ENCODE results near the gene GYS1.
A peak's percentile ranks its signal among the peaks of the same experiment; 100 is the strongest.

The GYS1 gene

DNA sequence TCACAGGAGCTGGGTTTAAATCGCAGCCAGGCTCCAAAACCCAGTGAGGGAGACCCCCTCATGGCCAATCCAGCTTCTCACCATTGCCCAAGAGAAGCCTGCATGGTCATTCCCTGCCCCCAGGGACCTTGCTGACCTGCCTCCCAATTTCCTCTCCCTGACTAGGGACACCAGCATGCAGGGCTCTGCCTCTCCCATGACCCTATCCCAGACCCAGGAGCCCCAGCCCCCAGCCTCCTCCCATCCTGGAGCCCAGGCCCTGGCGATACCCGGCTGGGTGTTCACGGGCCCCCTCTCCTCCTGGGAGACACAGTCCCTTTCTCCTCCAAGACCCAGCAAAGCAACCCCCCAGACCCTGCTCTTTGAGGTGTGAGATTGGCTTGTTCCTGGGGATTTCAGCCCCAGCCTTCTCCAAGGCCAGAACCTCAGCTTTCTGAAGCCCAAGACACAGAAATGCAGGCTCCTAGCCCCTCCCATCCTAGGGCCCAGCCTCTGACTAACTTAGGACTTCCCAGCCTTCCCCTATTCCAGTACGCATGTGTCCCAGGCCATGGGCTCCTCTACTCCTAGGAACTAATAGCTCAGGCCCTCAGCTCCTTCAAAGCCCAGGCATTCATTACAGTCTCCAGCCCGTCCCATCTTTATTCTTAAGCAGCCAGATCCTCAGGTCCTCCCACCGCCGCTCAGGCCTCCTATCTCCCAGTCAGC is 1.1 kb downstream of the GYS1 start:
- TF ChIP-seq GATA2 (IDR thresholded peaks at IDR 0.05; ENCODE audit: low read depth, low read length) (no peak), GATA3 (IDR thresholded peaks at IDR 0.05; ENCODE audit: low read depth, low read length) (no peak)

DNA sequence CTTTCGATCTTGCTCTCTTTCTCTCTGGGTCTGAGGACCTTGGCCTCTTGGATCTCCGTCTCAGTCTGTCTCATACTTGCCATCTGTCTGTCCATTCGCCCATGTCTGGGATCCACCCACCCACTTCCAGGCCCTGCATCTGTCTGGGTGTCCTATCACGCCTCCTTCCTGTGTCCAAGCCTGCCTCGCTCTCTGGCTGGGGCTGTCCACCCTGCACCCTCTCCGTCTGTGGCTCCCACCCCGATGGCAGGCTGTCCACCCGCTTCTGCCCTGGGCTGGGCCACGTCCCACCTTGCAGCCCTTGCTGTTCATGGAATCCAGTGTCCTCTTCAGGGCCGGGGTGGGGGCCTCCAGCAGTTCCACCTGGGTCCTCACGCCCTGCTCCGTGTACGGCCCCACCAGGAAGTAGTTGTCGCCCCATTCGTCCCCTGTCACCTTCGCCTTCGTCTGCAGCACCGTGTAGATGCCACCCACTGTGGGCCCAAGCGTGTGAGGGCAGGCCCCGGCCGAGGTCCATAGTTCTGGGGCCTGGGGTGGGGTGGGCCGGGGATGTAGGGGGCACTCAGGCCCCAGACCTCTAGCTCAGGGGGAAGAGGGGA is 2.0 kb downstream of the GYS1 start:
- TF ChIP-seq GATA2 (IDR thresholded peaks at IDR 0.05; ENCODE audit: low read depth, low read length) (no peak), GATA3 (IDR thresholded peaks at IDR 0.05; ENCODE audit: low read depth, low read length) (no peak)

DNA sequence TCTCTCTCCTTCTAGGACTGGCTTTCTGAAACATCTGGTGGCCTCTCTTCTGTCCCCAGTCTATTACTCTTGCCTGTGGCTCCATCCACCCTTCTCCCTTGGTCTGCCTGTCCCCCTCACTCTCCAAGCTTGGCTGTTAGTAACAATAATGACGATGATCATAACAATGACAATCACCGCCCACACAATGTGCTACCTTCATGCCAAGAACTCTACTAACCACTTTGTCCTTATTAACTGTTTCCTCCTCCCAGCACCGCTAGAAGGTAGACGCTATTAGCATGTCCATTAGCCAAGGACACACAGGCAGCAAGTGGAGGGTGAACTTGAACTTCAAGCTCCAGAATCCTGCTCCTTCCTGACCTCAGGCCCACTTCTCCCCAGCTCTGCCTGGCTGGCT is 2.7 kb downstream of the GYS1 start:
- TF ChIP-seq GATA2 (IDR thresholded peaks at IDR 0.05; ENCODE audit: low read depth, low read length) = no peak
- TF ChIP-seq GATA3 (IDR thresholded peaks at IDR 0.05; ENCODE audit: low read depth, low read length) = no peak

DNA sequence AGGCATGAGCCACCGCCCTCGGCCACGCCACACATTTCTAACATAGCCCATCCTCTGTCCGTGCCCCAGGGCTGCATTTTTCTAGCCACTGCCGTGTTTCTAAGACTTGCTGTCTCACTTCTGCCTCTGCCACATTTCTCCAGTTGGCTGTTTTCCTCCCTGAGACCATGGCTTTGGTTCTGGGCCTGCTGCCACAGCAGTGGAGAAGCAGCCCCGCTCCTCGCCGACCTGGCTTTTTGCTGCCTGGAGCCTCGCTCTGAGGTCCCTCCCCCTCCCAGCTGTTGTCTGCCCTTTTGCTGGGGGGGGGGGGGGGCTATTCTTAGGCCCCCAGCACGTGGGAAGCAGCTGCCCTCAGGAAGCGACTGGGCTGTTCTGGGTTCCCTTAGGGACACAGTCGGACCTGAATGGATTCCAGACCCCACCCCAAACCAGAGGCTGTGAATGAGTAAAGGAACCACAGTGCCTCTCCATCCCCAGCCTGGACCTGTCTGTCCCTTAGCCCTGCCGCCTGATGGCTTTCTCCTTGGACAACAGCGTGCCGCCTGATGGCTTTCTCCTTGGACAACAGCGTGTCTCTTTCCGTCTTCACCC is 3.3 kb downstream of the GYS1 start:
- TF ChIP-seq GATA2 (IDR thresholded peaks at IDR 0.05; ENCODE audit: low read depth, low read length) (no peak), GATA3 (IDR thresholded peaks at IDR 0.05; ENCODE audit: low read depth, low read length) (no peak)

DNA sequence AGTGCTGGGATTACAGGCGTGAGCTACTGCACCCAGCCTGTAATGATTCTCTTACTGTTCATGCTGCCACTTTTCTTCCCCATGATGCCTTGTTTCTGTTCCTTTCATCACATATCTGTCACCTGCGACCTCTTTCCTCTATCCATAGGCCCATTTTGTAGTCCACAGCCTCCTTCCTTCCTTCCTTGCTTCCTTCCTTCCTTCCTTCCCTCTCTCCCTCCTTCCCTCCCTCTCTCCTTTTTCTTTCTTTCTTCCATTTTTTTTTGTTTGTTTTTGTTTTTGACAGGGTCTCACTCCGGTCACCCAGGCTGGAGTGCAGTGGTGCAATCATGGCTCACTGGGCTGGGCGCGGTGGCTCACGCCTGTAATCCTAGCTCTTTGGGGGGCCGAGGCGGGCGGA is 4.2 kb downstream of the GYS1 start:
- TF ChIP-seq GATA2 (IDR thresholded peaks at IDR 0.05; ENCODE audit: low read depth, low read length) (no peak), GATA3 (IDR thresholded peaks at IDR 0.05; ENCODE audit: low read depth, low read length) (no peak)

DNA sequence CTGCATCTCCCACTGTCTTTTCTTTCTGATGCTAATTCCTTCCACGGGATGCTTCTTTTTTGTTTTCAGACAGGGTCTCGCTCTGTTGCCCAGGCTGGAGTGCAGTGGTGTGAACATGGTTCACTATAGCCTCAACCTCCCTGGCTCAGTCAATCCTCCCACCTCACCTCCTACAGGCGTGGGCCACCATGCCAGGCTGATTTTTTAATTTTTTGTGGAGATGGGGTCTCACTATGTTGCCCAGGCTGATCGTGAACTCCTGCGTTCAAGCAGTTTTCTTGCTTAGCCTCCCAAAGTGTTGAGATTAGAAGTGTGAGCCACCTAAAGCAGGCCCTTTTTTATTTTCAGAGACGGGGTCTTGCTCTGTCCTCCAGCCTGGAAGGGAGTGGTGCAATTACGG is 4.8 kb downstream of the GYS1 start:
- TF ChIP-seq GATA3 (IDR thresholded peaks at IDR 0.05; ENCODE audit: low read depth, low read length) (no peak), GATA2 (IDR thresholded peaks at IDR 0.05; ENCODE audit: low read depth, low read length) (no peak)

DNA sequence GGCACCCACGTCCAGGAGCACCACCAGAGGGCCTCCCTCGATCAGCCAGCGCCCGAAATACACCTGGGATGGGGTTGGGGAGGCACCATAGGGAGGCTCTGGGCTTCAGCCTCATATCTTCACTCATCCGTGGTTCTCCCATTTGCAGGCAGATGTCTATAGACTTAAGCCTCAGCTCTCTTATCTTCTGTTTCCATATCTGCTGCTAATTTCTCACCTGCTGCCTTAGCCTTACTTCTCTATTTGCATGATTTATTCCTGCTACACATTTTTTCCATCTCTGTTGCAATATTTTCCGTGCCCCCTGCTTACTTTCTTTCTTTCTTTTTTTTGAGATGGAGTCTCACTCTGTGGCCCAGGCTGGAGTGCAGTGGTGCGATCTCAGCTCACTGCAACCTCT is 5.8 kb downstream of the GYS1 start:
- no peak for TF ChIP-seq GATA2 (IDR thresholded peaks at IDR 0.05; ENCODE audit: low read depth, low read length)
- no peak for TF ChIP-seq GATA3 (IDR thresholded peaks at IDR 0.05; ENCODE audit: low read depth, low read length)

DNA sequence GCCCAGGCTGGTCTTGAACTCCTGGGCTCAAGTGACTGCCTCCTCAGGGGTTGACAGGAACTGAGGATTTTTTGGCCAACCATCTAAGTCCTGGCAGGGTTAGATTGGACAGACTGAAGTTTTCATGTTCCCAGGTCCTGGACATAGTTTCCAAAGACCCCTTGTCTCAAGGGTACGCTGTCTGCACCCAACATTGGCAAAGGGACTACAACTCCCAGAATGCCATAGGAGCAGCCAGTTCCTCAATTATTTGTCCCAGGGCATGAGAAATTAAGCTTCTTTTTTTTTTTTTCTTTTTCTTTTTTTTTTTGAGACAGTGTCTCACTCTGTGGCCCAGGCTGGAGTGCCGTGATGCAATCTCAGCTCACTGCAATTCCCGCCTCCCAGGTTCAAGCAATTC is 6.9 kb downstream of the GYS1 start:
- TF ChIP-seq GATA3 (IDR thresholded peaks at IDR 0.05; ENCODE audit: low read depth, low read length) (no peak), GATA2 (IDR thresholded peaks at IDR 0.05; ENCODE audit: low read depth, low read length) (no peak)

DNA sequence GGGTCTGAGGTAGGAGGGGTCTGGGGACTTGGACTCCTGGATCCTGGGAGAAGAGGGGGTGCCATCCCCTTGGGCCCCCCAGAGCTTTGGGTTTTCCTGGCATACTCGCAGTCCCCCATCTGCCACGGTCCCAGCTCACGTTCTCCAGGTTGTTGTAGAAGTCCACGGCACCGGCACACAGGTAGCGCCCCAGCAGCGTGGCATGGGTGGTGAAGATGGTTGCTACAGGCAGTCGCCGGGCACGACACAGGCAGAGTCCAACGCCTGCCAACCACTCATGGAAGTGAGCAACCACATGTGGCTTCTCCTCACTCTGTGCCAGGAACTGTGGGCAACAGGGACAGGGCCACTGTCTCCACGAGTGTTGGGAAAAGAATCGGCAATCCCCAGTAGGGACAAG is 7.4 kb downstream of the GYS1 start:
- TF ChIP-seq GATA3 (IDR thresholded peaks at IDR 0.05; ENCODE audit: low read depth, low read length) (no peak), GATA2 (IDR thresholded peaks at IDR 0.05; ENCODE audit: low read depth, low read length) (no peak)

DNA sequence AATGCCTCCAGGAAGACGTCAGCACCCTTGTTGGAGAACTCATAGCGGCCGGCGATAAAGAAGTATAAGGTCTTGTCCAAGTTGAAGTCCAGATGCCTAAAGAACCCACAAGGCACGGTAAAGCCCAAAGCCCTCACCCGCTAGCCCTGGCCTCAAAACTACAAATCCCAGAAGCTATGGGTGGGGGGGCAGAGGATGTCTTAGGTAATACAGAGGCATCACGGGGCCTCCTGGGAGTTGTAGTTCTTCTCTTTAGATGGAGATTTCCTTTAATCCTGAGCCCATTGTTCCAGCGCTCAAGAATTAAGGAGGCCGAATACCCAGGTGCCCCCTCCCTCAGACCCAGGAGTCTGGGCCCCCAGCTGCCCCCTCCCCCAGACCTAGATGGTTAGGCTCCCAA is 10.8 kb downstream of the GYS1 start:
- TF ChIP-seq GATA2 (IDR thresholded peaks at IDR 0.05; ENCODE audit: low read depth, low read length) (no peak), GATA3 (IDR thresholded peaks at IDR 0.05; ENCODE audit: low read depth, low read length) (no peak)

DNA sequence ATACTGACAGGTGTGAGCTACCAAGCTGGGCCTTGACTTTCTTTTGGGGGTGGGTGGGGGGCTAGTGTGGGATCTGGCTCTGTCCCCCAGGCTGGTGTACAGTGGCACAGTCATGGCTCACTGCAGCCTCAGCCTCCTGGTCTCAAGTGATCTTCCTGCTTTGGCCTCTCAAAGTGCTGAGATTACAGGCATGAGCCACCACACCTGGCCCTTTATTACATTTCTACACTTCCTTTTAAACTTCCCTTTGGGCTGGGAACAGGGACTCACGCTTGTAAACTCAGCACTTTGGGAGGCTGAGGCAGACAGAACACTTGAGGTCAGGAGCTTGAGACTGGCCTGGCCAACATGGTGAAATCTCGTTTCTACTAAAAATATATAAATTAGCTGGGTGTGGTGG is 16.0 kb downstream of the GYS1 start:
- TF ChIP-seq GATA2 (IDR thresholded peaks at IDR 0.05; ENCODE audit: low read depth, low read length) = no peak
- no peak for TF ChIP-seq GATA3 (IDR thresholded peaks at IDR 0.05; ENCODE audit: low read depth, low read length)

DNA sequence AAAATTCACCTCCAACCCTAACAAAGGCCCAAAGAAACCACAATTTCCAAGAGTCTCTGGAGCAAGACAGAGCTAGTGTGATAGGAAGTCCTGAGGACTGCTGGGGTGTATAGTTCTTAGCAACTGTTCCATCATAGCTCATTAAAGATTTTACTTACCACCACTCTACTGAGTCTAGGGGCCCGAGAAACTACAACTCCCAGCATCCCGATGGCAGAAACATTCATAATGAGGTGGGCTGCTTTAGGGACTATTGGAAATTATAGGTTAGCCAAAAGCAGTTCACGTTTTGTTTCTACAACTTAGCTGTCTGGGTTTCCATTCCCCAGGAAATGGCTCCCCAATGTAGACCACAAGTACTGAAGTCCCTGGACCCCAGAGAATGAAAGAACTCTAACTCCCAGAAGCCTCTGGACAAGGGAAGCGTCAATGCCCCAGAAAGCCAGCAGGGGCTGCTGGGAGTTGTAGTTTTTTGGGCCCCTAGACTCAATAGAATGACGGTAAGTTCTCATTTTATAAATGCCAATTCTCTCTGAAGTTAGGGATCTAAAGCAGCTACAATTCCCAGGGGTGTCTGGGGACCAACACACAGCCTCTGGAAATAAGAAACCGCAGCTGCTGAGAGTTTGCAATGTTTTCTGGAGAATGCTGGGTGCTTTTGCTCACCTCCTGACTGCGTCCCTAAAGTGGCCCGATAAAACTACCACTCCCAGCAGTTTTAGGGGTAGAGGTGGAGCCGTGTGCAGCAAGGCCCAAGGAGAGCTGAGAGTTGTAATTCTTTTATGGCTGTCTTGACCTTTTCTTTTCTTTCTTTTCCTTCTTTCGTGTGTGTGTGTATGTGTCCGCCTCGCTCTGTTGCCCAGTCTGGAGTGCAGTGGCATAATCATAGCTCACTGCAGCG is 16.9 kb downstream of the GYS1 start:
- TF ChIP-seq GATA2 (IDR thresholded peaks at IDR 0.05; ENCODE audit: low read depth, low read length) (no peak), GATA3 (IDR thresholded peaks at IDR 0.05; ENCODE audit: low read depth, low read length) (no peak)

DNA sequence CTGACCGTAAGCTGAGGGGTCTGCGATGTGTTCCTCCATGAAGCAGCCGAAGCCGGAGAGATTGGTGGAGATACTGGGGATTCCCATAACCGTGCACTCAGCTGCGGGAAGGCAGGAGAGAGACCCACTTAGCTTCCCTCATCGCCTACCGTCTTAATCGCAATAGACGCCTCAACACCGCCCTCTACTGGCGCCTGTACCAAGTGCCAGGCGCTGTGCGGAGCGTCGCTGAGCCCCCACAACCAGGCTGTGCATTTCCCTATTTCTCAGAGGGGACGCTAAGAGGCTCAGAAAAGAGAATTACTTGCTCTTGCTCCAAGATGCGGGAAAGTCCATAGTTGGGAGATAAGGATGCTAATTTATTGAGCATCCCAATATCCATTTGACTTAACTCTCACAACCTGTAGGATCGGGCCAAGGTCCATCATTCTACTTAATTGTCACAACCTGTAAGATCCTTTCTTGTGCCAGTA is 22.1 kb downstream of the GYS1 start:
- no peak for TF ChIP-seq GATA3 (IDR thresholded peaks at IDR 0.05; ENCODE audit: low read depth, low read length)
- peak; percentile 38; the same call in 1 of the 2 replicates for TF ChIP-seq GATA2 (IDR thresholded peaks at IDR 0.05; ENCODE audit: low read depth, low read length)

DNA sequence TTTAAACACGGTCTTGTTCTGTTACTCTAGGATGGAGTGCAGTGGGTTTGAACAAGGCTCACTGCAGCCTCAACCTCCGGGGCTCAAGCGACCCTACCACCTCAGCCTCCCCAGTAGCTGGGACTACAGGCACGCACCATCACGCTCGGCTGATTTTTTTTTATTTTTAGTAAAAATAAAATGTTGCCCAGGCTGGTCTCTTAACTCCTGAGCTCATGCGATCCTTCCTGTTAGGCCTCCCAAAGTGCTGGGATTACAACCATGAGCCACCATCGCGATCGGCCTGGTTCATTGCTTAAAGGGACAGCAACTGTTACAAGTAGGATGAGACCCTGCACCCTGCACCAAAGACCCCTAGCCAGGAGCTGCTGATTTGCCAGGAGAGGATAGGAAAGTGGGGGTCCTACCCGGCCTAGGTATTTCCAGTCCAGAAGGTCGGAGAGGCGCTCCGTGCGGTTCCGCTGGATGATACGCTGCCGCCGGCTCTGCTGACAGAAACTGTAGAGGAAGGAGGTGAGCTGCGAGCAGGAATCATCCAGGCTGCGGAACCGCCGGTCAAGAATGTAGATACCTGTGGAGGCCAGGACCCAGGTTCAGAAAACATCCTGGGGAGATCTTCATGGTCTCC is 22.9 kb downstream of the GYS1 start:
- no peak for TF ChIP-seq GATA2 (IDR thresholded peaks at IDR 0.05; ENCODE audit: low read depth, low read length)

All from SH-SY5Y (cell line).